NCI-H1105 (cell line): Measurements from ENCODE around the gene TRPM3.

Source experiments
- DNase-seq: peaks from one replicate; lab custom pipeline; 2025; lab: John Stamatoyannopoulos, UW

The TRPM3 gene

DNA sequence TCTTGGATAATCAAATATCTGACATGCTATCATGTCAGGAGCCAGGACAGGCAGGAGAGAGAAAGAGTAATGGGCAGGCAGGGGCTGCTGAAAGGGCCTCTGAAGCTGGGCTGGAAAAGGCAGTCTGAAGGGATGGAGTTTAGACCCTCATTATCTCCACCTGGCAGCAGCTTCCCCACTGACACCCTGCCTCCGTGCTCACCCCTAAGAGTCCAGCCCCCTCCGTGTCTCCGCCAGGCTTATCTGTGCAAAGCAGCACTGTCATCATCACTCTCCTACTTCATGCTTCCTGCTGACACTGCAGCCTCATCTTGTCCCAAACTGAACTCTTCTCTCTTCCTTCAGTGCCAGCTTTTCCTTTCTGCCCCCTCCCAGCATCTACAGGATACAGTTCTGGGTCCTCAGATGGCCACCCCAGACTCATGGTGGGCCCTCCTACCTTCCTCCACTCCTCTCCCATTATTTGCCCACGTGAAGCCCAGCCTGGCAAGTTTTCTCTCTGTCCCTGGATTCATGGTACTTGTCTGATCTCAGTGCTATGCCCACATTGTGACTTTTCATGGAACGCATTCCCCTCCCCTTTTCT, 636.1 kb downstream of the TRPM3 start:
- no peak for DNase-seq

GRCh38 chr9:70484232-70485130, 636.9 kb downstream of the TRPM3 start:
- no peak for DNase-seq

DNA sequence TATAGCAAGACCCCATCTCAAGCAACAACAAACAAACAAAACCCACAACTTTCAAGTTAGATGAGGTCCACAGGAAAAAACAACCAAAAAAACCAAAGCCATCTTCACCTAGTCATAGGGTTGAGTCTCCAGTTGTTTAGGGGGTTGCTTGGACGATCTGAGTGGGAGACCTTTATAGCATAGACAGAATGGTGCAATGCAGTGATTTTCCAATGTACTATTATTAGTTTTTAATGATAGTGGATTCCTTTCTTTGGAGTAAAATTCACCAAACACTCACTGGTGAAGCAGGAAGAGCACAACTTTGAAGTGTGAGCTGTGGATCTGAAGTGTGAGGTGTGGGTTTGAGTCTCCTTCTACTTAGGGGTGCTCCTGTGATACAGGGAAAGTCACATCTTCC, 640.0 kb downstream of the TRPM3 start:
- DNase-seq = no peak

GRCh38 chr9:70480405-70480980, 640.9 kb downstream of the TRPM3 start:
- DNase-seq = peak; percentile 18

DNA sequence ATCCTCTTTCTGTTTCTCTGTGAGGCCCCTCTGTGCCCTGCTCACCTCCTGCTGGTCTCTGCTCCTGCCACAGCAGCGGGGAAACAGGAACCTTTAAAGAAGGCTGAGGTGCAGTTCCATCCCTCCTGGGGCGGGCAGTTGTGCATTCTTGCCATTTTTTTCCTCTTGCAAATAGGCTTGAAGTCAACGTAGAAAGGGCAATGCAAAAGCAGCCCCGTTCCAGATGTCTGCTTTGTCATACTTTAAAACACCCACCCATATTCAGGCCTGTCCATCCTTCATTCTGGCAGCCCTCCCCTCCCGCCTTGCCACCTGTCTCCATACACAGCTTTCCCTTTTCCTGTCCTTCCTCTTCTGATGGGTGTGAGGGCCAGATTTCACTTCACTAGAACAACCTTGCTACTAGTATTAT, 641.5 kb downstream of the TRPM3 start:
- DNase-seq = no peak
